HCT116 (cell line): ENCODE data around the gene FILIP1. TPM values are rescaled to one million over a fixed set of nuclear protein-coding genes. Genes with fewer than 3 reads are reported as not detected.

Experiments
- ATAC-seq: fragments of 200-7000 bp; cut with Tn5 transposase; 2 replicates; pipeline ENCODE4 v1.9.1; 2020; ENCODE audit warnings: mild to moderate bottlenecking, moderate library complexity
- BruUV-seq: library from RNA; stranded (reverse); fragments of 400-500 nt; replicated peaks from 2 replicates; lab custom pipeline; 2021; lab: Mats Ljungman, UMichigan
- CTCF ChIA-PET: fragments of 300-600 bp; sonication (Branson Sonifier 250); formaldehyde crosslinking; loops from one replicate; lab custom pipeline; 2021; ENCODE audit warnings: antibody characterized with exemption; lab: Charles Lee
- POLR2A ChIA-PET: fragments of 300-600, 350-600 bp; sonication (Branson Sonifier 250); formaldehyde crosslinking; loops from one replicate; lab custom pipeline; 2021; ENCODE audit warnings: antibody characterized with exemption; lab: Charles Lee
- RAD21 ChIA-PET, 2 experiments: fragments of 300-600 bp; sonication (Branson Sonifier 250); formaldehyde crosslinking; loops; one replicate each; lab custom pipeline; 2023; ENCODE audit warnings: low total read pairs in 2 of 2; ENCODE audit not compliant: uncharacterized antibody in 2 of 2, unreplicated experiment in 2 of 2, low non-redundant PET in 1 of 2; lab: Charles Lee
- DNase-seq: peaks from one replicate; pipeline ENCODE4 v3.0.0-alpha.2; 2010; ENCODE audit warnings: low read depth, low spot score
- H2AFZ ChIP-seq: fragments of 200-600 bp; shearing (Covaris generic), sonication (generic); 2 replicates; pipeline ENCODE4 v1.6.1; 2017; ENCODE audit warnings: low read depth, mixed run types, mixed read lengths, antibody characterized with exemption, low read length; ENCODE audit not compliant: poor library complexity, severe bottlenecking
- H3K27ac ChIP-seq: 2 replicates; pipeline ENCODE4 v1.5.1; 2012; ENCODE audit warnings: low read depth, low read length
- H3K27me3 ChIP-seq: fragments of 200-600 bp; sonication (generic); 2 replicates; pipeline ENCODE4 v1.6.1; 2016; ENCODE audit warnings: mixed run types, low read length, mixed read lengths; ENCODE audit not compliant: insufficient read depth
- H3K36me3 ChIP-seq, 2 experiments: fragments of 200-500 bp in 1 of 2; fragments of 200-600 bp in 1 of 2; sonication (Bioruptor generic) in 1 of 2; sonication (generic) in 1 of 2; 2 replicates each; pipeline versions ENCODE4 v1.5.1 to v1.6.1; 2014 to 2016; ENCODE audit warnings: low read length in 2 of 2, inconsistent platforms in 1 of 2, mixed read lengths in 1 of 2, mixed run types in 1 of 2; ENCODE audit not compliant: insufficient read depth in 2 of 2, control insufficient read depth in 1 of 2
- H3K4me1 ChIP-seq, 2 experiments: fragments of 200-600 bp in 1 of 2; sonication (generic) in 1 of 2; 2 replicates each; pipeline versions ENCODE4 v1.5.1 to v1.6.1; 2012 to 2017; ENCODE audit warnings: low read length in 2 of 2, inconsistent platforms in 1 of 2, mild to moderate bottlenecking in 1 of 2, mixed read lengths in 1 of 2, mixed run types in 1 of 2, moderate library complexity in 1 of 2; ENCODE audit not compliant: insufficient read depth in 2 of 2, control insufficient read depth in 1 of 2
- H3K4me2 ChIP-seq: fragments of 200-600 bp; sonication (generic); 2 replicates; pipeline ENCODE4 v1.6.1; 2017; ENCODE audit warnings: mixed run types, low read length, mixed read lengths
- H3K4me3 ChIP-seq, 2 experiments: fragments of 200-600 bp in 1 of 2; sonication (generic) in 1 of 2; replicated peaks in 1 of 2; 2 replicates each; pipeline ENCODE4 v1.5.1; 2011 to 2016; ENCODE audit warnings: low read length in 2 of 2, control low read depth in 1 of 2, low read depth in 1 of 2, mild to moderate bottlenecking in 1 of 2, mixed read lengths in 1 of 2, mixed run types in 1 of 2
- H3K79me2 ChIP-seq: fragments of 200-600 bp; sonication (generic); 2 replicates; pipeline ENCODE4 v1.6.1; 2017; ENCODE audit warnings: mild to moderate bottlenecking, mixed run types, low read length, moderate library complexity, mixed read lengths; ENCODE audit not compliant: insufficient read depth
- H3K9ac ChIP-seq: fragments of 200-600 bp; sonication (generic); 2 replicates; pipeline ENCODE4 v1.6.1; 2016; ENCODE audit warnings: low read length, mixed read lengths
- H3K9me2 ChIP-seq: fragments of 200-600 bp; sonication (generic), shearing (Covaris generic); 2 replicates; pipeline ENCODE4 v1.6.1; 2017; ENCODE audit warnings: mixed run types, mild to moderate bottlenecking, moderate library complexity; ENCODE audit not compliant: insufficient read depth
- H3K9me3 ChIP-seq, 2 experiments: fragments of 200-500 bp in 1 of 2; fragments of 200-600 bp in 1 of 2; sonication (Bioruptor generic) in 1 of 2; sonication (generic) in 1 of 2; 2 replicates each; pipeline ENCODE4 v1.6.1; 2014 to 2017; ENCODE audit warnings: low read length in 2 of 2, mixed read lengths in 2 of 2, inconsistent platforms in 1 of 2, low read depth in 1 of 2, mild to moderate bottlenecking in 1 of 2, mixed run types in 1 of 2, moderate library complexity in 1 of 2; ENCODE audit not compliant: control insufficient read depth in 1 of 2, insufficient read depth in 1 of 2
- H4K20me1 ChIP-seq: fragments of 200-600 bp; sonication (generic), shearing (Covaris generic); 2 replicates; pipeline ENCODE4 v1.6.1; 2017; ENCODE audit warnings: mixed run types, mild to moderate bottlenecking, moderate library complexity; ENCODE audit not compliant: insufficient read depth
- ATF3 ChIP-seq: IDR thresholded peaks from 2 replicates; pipeline ENCODE4 v1.6.1; 2012
- CBX3 ChIP-seq: IDR thresholded peaks from 2 replicates; pipeline ENCODE4 v1.6.1; 2012; ENCODE audit warnings: low read depth
- CEBPB ChIP-seq: IDR thresholded peaks from 2 replicates; pipeline ENCODE4 v1.6.1; 2012; ENCODE audit warnings: low read depth
- CTCF ChIP-seq, 3 experiments: fragments of 200-600 bp in 1 of 3; sonication (generic) in 1 of 3; IDR thresholded peaks in 2 of 3; conservative IDR thresholded peaks in 1 of 3; 2 replicates each; pipeline ENCODE4 v1.5.1; 2012 to 2017; ENCODE audit warnings: low read depth in 2 of 3, low read length in 2 of 3, antibody characterized with exemption in 1 of 3, borderline replicate concordance in 1 of 3, control low read depth in 1 of 3, mild to moderate bottlenecking in 1 of 3, mixed read lengths in 1 of 3, mixed run types in 1 of 3, moderate library complexity in 1 of 3; ENCODE audit not compliant: insufficient read depth in 1 of 3
- EGR1 ChIP-seq: IDR thresholded peaks from 2 replicates; pipeline ENCODE4 v1.6.1; 2012; ENCODE audit warnings: low read depth
- ELF1 ChIP-seq: IDR thresholded peaks from 2 replicates; pipeline ENCODE4 v1.6.1; 2012; ENCODE audit warnings: low read depth, borderline replicate concordance
- EZH2phosphoT487 ChIP-seq: fragments of 200-600 bp; IDR thresholded peaks from 2 replicates; pipeline ENCODE4 v1.6.1; 2018; ENCODE audit warnings: antibody characterized with exemption, borderline replicate concordance
- FOSL1 ChIP-seq: IDR thresholded peaks from 2 replicates; pipeline ENCODE4 v1.6.1; 2012; ENCODE audit warnings: low read depth
- JUND ChIP-seq: IDR thresholded peaks from 2 replicates; pipeline ENCODE4 v1.6.1; 2012
- MAX ChIP-seq: IDR thresholded peaks from 2 replicates; pipeline ENCODE4 v1.6.1; 2012
- POLR2AphosphoS5 ChIP-seq: IDR thresholded peaks from 2 replicates; pipeline ENCODE4 v1.6.1; 2011; ENCODE audit warnings: mild to moderate bottlenecking, low read depth, low read length, moderate library complexity
- SIN3A ChIP-seq: IDR thresholded peaks from 2 replicates; pipeline ENCODE4 v1.6.1; 2012; ENCODE audit warnings: low read depth
- SRF ChIP-seq: IDR thresholded peaks from 2 replicates; pipeline ENCODE4 v1.6.1; 2012; ENCODE audit warnings: low read depth
- TCF7L2 ChIP-seq: IDR thresholded peaks from 2 replicates; pipeline ENCODE4 v1.7.0; 2011; ENCODE audit warnings: borderline replicate concordance, inconsistent platforms; ENCODE audit not compliant: insufficient read depth, insufficient read length; ENCODE audit errors: extremely low read depth
- YY1 ChIP-seq: IDR thresholded peaks from 2 replicates; pipeline ENCODE4 v1.6.1; 2011; ENCODE audit warnings: low read length, low read depth, moderate library complexity, mild to moderate bottlenecking; ENCODE audit not compliant: insufficient replicate concordance; ENCODE audit errors: extremely low read depth
- ZBTB33 ChIP-seq: IDR thresholded peaks from 2 replicates; pipeline ENCODE4 v1.6.1; 2011; ENCODE audit warnings: mild to moderate bottlenecking, low read length, moderate library complexity; ENCODE audit not compliant: insufficient replicate concordance; ENCODE audit errors: extremely low read depth
- ZNF274 ChIP-seq: fragments of 200-500 bp; sonication (Bioruptor generic); IDR thresholded peaks from 2 replicates; pipeline ENCODE4 v1.6.1; 2014; ENCODE audit warnings: mild to moderate bottlenecking, low read depth, low read length, inconsistent platforms
- intact Hi-C: fragments of 100-400 bp; cut with micrococcal nuclease; formaldehyde crosslinking; loops from 2 replicates; pipeline ENCODE4 v1.10.0; 2022
- total RNA-seq: library from RNA; stranded (reverse); gene quantifications from one replicate; pipeline ENCODE4 v1.2.1, GENCODE V29; 2021; ENCODE audit not compliant: unreplicated experiment

Gene FILIP1
- total RNA-seq, 1 experiment from 2014 or later, result 0.05 TPM

GRCh38 chr6:75438013-75438431 is 55.6 kb downstream of the FILIP1 start:
- no peak for TF ChIP-seq EZH2phosphoT487
- TF ChIP-seq MAX, result no peak
- no peak for TF ChIP-seq SRF
- no peak for TF ChIP-seq YY1
- TF ChIP-seq ATF3, result no peak
- TF ChIP-seq CBX3, result no peak
- no peak for TF ChIP-seq SIN3A
- TF ChIP-seq FOSL1, result no peak
- TF ChIP-seq ZNF274, result no peak
- no peak for TF ChIP-seq JUND
- H3K9me2 ChIP-seq, result no peaks in the 10 kb centered on the region
- H2AFZ ChIP-seq, result no peak overlapping the region
- H3K27me3 ChIP-seq, result no peaks in the 10 kb centered on the region
- no peaks in the 10 kb centered on the region for H3K9me3 ChIP-seq
- ATAC-seq (no peak), DNase-seq (no peak)
- H3K27ac ChIP-seq, result no peak overlapping the region
- BruUV-seq, result no TSS peak
- no peaks in the 10 kb centered on the region for H3K79me2 ChIP-seq
- H3K4me2 ChIP-seq, result no peak overlapping the region
- H4K20me1 ChIP-seq, result no peaks in the 10 kb centered on the region
- H3K9ac ChIP-seq, result no peak overlapping the region
- no peaks in the 10 kb centered on the region for H3K36me3 ChIP-seq
- POLR2A ChIA-PET, result no interaction called here
- intact Hi-C loops, result no loop called here
- CTCF ChIA-PET, result no interaction called here
- no peaks in the 10 kb centered on the region for H3K4me1 ChIP-seq
- RAD21 ChIA-PET, result no interaction called here
- no peak overlapping the region for H3K4me3 ChIP-seq

GRCh38 chr6:75437421-75437891 is 56.1 kb downstream of the FILIP1 start:
- intact Hi-C loops, result no loop called here
- no peaks in the 10 kb centered on the region for H3K79me2 ChIP-seq
- no peaks in the 10 kb centered on the region for H3K4me1 ChIP-seq
- H3K27me3 ChIP-seq, result no peaks in the 10 kb centered on the region
- no peak overlapping the region for H3K27ac ChIP-seq
- POLR2A ChIA-PET, result no interaction called here
- no peaks in the 10 kb centered on the region for H3K9me3 ChIP-seq
- DNase-seq (no peak), ATAC-seq (no peak)
- H2AFZ ChIP-seq, result no peak overlapping the region
- no peak overlapping the region for H3K4me2 ChIP-seq
- BruUV-seq, result no TSS peak
- no peak overlapping the region for H3K9ac ChIP-seq
- H3K36me3 ChIP-seq, result no peaks in the 10 kb centered on the region
- H3K4me3 ChIP-seq, result no peak overlapping the region
- RAD21 ChIA-PET, result no interaction called here
- CTCF ChIA-PET, result no interaction called here
- H3K9me2 ChIP-seq, result no peaks in the 10 kb centered on the region
- no peaks in the 10 kb centered on the region for H4K20me1 ChIP-seq
- no peak for TF ChIP-seq ZNF274
- TF ChIP-seq ELF1, result no peak
- TF ChIP-seq CTCF (IDR thresholded peaks at IDR 0.05 in 2 of 3, conservative IDR thresholded peaks at IDR 0.05 in 1 of 3; ENCODE audit: borderline replicate concordance in 1 of 3, insufficient read depth in 1 of 3, low read depth in 2 of 3, low read length in 2 of 3), result no peak
- no peak for TF ChIP-seq YY1
- TF ChIP-seq ATF3, result no peak
- TF ChIP-seq EGR1, result no peak
- no peak for TF ChIP-seq POLR2AphosphoS5
- TF ChIP-seq CEBPB, result no peak
- no peak for TF ChIP-seq TCF7L2
- no peak for TF ChIP-seq SRF
- no peak for TF ChIP-seq ZBTB33
